Astrocyte of the cerebellum (primary cell): Measurements from ENCODE around the gene TAF11.

Experiments used
- DNase-seq: peaks from one replicate; pipeline ENCODE4 v3.0.0-alpha.2; 2011; ENCODE audit warnings: low read depth
- H3K4me3 ChIP-seq: 2 replicates; pipeline ENCODE4 v1.5.1; 2011; ENCODE audit warnings: mild to moderate bottlenecking, low read depth, low read length, moderate library complexity
- CTCF ChIP-seq: IDR thresholded peaks from 2 replicates; pipeline ENCODE4 v1.5.1; 2012; ENCODE audit warnings: low read length, low read depth, moderate library complexity, mild to moderate bottlenecking; ENCODE audit errors: missing control alignments
- in situ Hi-C: cut with HindIII; loops from 2 replicates; pipeline ENCODE4 v1.10.0; 2017; ENCODE audit warnings: low sequenced_read_pairs

TAF11 gene

DNA sequence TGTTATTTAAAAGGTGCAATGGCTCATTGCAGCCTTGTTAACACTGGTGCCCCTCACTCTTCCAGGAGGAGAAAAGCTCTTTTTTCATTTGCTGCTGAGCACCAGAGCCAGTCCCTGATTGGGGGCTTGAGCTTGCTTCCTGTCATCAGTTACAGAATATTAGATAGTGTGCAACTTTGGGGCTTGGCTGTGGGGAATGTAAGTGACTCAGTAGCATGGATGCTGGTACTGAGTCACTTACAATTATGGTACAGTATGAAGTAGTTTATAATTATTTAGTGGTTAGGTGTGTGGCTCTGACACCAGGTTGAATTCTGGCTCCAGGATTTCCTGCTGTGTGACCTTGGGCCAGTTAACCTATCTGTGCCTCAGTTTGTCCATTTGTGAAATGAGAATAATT is 38.8 kb upstream of the TAF11 start:
- no peak for DNase-seq
- no peak for TF ChIP-seq CTCF
- H3K4me3 ChIP-seq: no peak overlapping the region
- in situ Hi-C loops: no loop called here

- no peak for DNase-seq
- TF ChIP-seq CTCF: no peak
- in situ Hi-C loops: no loop called here
- H3K4me3 ChIP-seq: no peak overlapping the region
Measured at GRCh38 chr6:34924831-34925625, 37.2 kb upstream of the TAF11 start.

DNA sequence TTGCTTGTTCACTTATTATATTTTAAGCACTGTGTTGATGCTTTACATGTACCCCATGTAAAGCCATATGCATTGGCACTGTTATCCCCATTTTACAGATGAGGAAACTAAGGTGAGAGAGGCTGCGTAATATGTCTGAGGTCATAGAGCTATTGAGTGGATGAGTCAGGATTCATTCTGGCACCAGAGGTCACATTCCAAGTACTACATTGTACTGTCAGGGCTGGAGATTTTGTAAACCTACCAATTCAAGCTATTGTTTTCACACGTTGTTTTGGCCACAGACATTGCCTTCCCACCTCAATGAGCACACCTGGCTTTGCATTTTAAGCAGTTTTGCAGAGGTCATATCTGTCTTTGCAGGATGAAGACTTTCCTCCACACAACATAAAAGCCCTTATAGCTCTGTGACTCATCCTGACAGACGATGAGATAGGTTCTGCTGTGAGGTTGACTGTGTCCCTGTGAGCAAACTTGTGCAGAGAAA is 34.4 kb upstream of the TAF11 start:
- no peak for DNase-seq
- TF ChIP-seq CTCF: no peak
- in situ Hi-C loops: no loop called here
- no peak overlapping the region for H3K4me3 ChIP-seq

DNA sequence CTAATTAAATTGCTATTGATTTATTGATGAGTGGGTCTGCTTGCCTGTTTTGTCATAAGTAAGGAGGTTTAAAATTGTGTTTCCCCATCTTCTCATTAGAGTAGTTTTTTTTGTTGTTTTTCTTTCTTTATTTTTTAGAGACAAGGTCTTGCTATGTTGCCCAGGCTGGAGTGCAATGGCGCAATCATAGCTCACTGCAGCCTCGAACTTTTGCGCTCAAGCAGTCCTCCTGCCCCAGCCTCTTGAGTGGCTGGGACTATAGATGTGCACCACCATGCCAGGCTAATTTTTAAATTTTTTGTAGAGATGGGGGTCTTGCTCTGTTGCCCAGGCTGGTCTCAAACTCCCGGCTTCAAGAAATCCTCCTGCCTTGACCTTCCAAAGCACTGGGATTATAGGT is 32.3 kb upstream of the TAF11 start:
- H3K4me3 ChIP-seq: no peak overlapping the region
- DNase-seq: no peak
- in situ Hi-C loops: no loop called here
- no peak for TF ChIP-seq CTCF

- no peak for TF ChIP-seq CTCF
- DNase-seq: no peak
- H3K4me3 ChIP-seq: no peak overlapping the region
- in situ Hi-C loops: no loop called here
Measured at GRCh38 chr6:34919651-34920050, 31.8 kb upstream of the TAF11 start.

GRCh38 chr6:34917626-34918285 is 29.9 kb upstream of the TAF11 start:
- no peak for TF ChIP-seq CTCF
- no peak for DNase-seq
- in situ Hi-C loops: no loop called here
- no peak overlapping the region for H3K4me3 ChIP-seq
